ACC112 (cell line): ENCODE results near the gene NXT1.

ENCODE experiments used
- H2AFZ ChIP-seq: fragments of 200-600 bp; sonication (generic); one replicate; pipeline ENCODE4 v1.6.0; 2017; ENCODE audit warnings: antibody characterized with exemption, low read length; ENCODE audit not compliant: unreplicated experiment
- H3K27ac ChIP-seq: fragments of 200-600 bp; sonication (generic); 2 replicates; pipeline ENCODE4 v1.5.1; 2014; ENCODE audit warnings: low read depth, mild to moderate bottlenecking, antibody characterized with exemption, low read length, moderate library complexity
- H3K27me3 ChIP-seq: fragments of 200-600 bp; sonication (generic); 2 replicates; pipeline ENCODE4 v1.6.1; 2014; ENCODE audit warnings: mild to moderate bottlenecking, antibody characterized with exemption, low read length, moderate library complexity, mixed read lengths; ENCODE audit not compliant: insufficient read depth
- H3K36me3 ChIP-seq: fragments of 200-600 bp; sonication (generic); 2 replicates; pipeline ENCODE4 v1.6.1; 2016; ENCODE audit warnings: mild to moderate bottlenecking, antibody characterized with exemption, low read length, moderate library complexity, mixed read lengths; ENCODE audit not compliant: insufficient read depth
- H3K4me1 ChIP-seq: fragments of 200-600 bp; sonication (generic); one replicate; pipeline ENCODE4 v1.6.1; 2016; ENCODE audit warnings: low read length, mixed read lengths; ENCODE audit not compliant: insufficient read depth, unreplicated experiment, control insufficient read depth
- H3K4me3 ChIP-seq: fragments of 200-600 bp; sonication (generic); 2 replicates; pipeline ENCODE4 v1.5.1; 2014; ENCODE audit warnings: mild to moderate bottlenecking, low read depth, low read length
- H3K79me2 ChIP-seq: fragments of 200-600 bp; sonication (generic); one replicate; pipeline ENCODE4 v1.6.0; 2016; ENCODE audit warnings: low read length; ENCODE audit not compliant: control insufficient read depth, unreplicated experiment, insufficient read depth

NXT1 gene

DNA sequence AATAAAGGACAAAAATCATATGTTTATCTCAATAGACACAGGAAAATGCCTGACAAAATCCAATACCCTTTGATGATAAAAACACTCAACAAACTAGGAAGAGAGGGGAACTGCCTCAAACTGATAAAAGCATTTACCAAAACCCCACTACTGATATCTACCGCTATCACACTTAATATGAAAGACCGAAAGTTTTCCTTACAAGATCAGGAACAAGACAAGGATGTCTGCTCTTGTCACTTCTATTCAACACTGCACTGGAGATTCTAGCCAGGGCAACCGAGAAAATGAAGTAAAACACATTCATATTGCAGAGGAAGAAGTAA, 36.5 kb downstream of the NXT1 start:
- H3K27me3 ChIP-seq: no peaks in the 10 kb centered on the region
- H3K4me3 ChIP-seq: no peak overlapping the region
- peaks cover 20% of the 10 kb centered on the region for H3K79me2 ChIP-seq
- peaks cover 54% of the 10 kb centered on the region for H3K36me3 ChIP-seq
- H3K4me1 ChIP-seq: no peaks in the 10 kb centered on the region
- H2AFZ ChIP-seq: no peak overlapping the region
- no peak overlapping the region for H3K27ac ChIP-seq

DNA sequence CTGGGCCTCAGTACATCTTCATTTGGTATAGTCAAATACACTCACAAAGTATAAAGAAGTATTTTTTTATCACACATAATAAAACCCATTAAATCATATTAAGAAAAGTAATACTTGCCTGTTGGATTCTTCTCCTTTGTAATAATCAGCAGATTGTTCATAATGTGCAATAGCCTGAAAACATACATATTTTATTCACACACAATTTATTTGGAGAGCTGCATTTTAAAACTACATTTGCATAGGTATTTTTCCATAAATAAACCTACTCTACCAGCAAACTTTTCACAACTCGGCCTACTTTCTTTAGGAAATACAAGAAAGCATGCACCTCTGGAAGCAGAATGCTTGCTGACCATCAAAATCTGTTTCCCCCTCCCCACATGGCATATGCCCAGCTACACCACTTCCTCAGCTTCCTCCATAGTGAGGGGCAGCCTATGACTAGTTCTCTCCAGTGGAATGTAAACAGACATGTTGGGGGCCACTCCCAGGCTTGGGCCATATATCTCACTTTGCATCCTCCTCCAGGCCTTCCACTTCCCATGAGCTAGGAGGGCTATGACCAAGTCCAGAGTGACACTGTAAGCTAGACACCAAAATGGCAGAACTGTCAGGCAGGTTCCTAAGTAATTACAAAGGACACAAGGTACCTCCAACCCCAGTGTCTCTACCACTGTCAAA, 39.6 kb downstream of the NXT1 start:
- Histone ChIP-seq H3K4me1 (no peaks in the 10 kb centered on the region), H3K79me2 (peaks cover 12% of the 10 kb centered on the region), H2AFZ (no peak overlapping the region), H3K27me3 (no peaks in the 10 kb centered on the region), H3K4me3 (no peak overlapping the region), H3K36me3 (peaks cover 52% of the 10 kb centered on the region), H3K27ac (no peak overlapping the region)

DNA sequence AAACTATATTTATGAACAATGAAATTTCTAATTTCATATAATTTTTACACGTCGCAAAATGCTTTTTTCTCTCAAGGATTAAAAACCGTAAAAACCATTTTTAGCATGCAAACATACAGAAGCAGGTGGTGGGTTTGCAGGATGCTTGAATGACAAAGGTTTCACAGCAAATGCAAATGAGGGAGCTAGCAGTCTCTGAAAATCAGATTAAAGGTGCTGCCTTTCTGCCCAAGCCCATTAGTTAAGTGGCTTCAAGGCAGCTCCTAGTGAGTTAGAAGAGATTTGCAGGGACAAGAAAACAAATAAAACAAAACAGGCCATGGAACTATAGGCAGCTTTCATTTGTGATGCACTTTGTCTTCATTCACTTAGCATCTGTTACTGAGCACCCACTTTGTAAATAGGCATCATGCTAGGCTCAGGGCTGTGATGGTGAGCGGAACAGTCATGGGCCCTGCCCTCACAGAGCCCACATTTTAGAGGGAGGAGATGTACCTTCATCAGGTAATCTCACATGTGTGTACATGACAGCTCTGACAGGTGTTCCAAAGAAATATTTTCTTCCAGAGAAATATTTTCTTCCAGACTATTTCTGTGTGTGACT, 41.2 kb downstream of the NXT1 start:
- H3K4me1 ChIP-seq: peaks cover under 1% of the 10 kb centered on the region
- H3K27ac ChIP-seq: no peak overlapping the region
- no peak overlapping the region for H3K4me3 ChIP-seq
- peaks cover 3% of the 10 kb centered on the region for H3K79me2 ChIP-seq
- H2AFZ ChIP-seq: no peak overlapping the region
- no peaks in the 10 kb centered on the region for H3K27me3 ChIP-seq
- peaks cover 49% of the 10 kb centered on the region for H3K36me3 ChIP-seq

DNA sequence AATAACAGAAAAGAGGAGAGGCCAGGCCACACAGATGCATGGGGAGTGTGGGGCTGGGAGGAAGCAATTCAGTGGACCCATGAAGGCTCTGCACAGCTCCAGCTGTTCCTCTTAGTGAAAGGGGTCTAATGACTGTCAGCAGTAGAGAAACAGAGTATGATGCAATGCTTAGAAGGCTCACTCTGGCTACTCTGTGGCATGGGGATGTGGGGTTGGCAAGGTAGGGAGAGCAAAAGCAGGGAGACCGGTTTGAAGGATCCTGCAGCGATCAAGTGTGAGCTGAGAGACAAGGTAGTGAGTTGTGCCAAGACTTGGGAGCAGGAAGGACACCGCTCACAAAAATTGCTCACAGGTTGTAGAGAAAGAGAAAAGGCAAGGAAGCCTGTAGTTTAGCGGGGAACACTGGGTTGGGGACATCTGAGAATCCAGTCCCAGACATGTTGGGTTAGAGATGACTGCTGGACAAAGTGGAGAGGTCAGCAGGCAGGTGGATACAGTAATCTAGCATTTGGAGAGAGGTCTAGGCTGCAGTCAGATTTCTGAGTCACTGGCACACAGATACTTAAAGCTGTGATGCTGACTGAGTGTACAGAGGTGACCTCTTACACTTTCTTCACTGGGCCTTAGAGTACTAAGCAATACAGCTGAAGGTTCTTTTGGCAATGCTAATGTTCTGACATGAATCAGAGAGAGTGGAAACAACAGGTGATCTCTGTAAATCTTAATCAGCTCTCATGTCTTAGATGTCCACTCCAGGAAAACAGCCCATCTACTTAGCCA, 43.6 kb downstream of the NXT1 start:
- H3K27me3 ChIP-seq: no peaks in the 10 kb centered on the region
- no peak overlapping the region for H3K27ac ChIP-seq
- no peak overlapping the region for H3K4me3 ChIP-seq
- H2AFZ ChIP-seq: no peak overlapping the region
- H3K79me2 ChIP-seq: peaks cover 12% of the 10 kb centered on the region
- peaks cover 27% of the 10 kb centered on the region for H3K36me3 ChIP-seq
- peaks cover 16% of the 10 kb centered on the region for H3K4me1 ChIP-seq

GRCh38 chr20:23396950-23397627, 46.5 kb downstream of the NXT1 start:
- H3K27ac ChIP-seq: peak overlapping the region; percentile 59; the same call in 1 of the 2 replicates
- H3K4me3 ChIP-seq: no peak overlapping the region
- H3K27me3 ChIP-seq: no peaks in the 10 kb centered on the region
- H3K4me1 ChIP-seq: peaks cover 16% of the 10 kb centered on the region
- peaks cover 15% of the 10 kb centered on the region for H3K36me3 ChIP-seq
- H2AFZ ChIP-seq: no peak overlapping the region
- H3K79me2 ChIP-seq: peaks cover 19% of the 10 kb centered on the region

GRCh38 chr20:23397961-23398360, 47.4 kb downstream of the NXT1 start:
- Histone ChIP-seq H3K27me3 (no peaks in the 10 kb centered on the region), H2AFZ (no peak overlapping the region), H3K27ac (peak overlapping the region; percentile 59), H3K4me3 (no peak overlapping the region), H3K36me3 (peaks cover 15% of the 10 kb centered on the region), H3K4me1 (peaks cover 16% of the 10 kb centered on the region), H3K79me2 (peaks cover 27% of the 10 kb centered on the region)

- Histone ChIP-seq H2AFZ (no peak overlapping the region), H3K4me3 (no peak overlapping the region), H3K4me1 (peaks cover 23% of the 10 kb centered on the region), H3K79me2 (peaks cover 41% of the 10 kb centered on the region), H3K27me3 (no peaks in the 10 kb centered on the region), H3K36me3 (peaks cover 7% of the 10 kb centered on the region), H3K27ac (peak overlapping the region; percentile 18; the same call in 1 of the 2 replicates)
Measured at GRCh38 chr20:23399568-23400241, 49.1 kb downstream of the NXT1 start.

DNA sequence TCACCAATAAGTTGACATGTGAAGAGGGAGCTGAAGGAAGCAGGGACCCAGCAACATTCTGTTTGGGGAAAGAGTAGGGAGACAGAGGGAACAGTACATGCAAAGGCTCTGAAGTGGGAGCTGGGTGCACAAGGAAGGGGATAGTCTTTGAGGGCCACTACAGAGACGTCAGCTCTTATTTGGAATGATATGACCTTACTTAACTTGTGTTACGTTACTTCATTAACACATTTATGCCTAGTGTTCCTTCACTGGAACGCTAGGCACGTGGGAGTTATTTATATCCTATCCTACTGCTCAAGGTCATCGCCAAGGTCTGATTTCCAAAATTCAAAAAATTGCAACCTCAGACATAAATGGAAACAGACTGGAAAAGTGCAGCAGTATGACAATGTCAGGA, 50.5 kb downstream of the NXT1 start:
- Histone ChIP-seq H2AFZ (no peak overlapping the region), H3K36me3 (no peaks in the 10 kb centered on the region; the same call in 1 of the 2 replicates), H3K27me3 (no peaks in the 10 kb centered on the region), H3K4me3 (no peak overlapping the region), H3K4me1 (peaks cover 23% of the 10 kb centered on the region), H3K79me2 (peaks cover 54% of the 10 kb centered on the region), H3K27ac (no peak overlapping the region)

DNA sequence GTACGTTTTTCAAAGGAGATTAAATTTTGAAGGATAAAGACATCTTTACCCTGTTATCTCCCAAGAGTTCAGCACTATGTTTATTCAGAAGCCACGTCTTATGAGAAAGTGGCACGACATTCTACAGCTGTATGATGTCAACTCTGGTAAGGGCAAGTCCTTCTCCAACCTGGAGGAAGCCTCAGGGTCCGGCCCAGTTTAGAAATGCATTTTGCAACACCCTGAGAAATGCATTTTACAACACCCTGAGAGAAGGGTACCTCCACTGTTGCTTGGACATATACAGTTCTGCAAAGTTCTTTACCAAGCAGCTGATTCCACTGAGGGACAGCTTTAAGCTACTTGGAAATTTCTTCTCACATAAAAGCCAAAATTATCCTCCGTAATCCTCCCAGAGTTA, 53.2 kb downstream of the NXT1 start:
- Histone ChIP-seq H3K4me3 (no peak overlapping the region), H2AFZ (no peak overlapping the region), H3K4me1 (peaks cover 8% of the 10 kb centered on the region), H3K36me3 (no peaks in the 10 kb centered on the region; the same call in 1 of the 2 replicates), H3K27me3 (no peaks in the 10 kb centered on the region), H3K79me2 (peaks cover 71% of the 10 kb centered on the region), H3K27ac (no peak overlapping the region)

DNA sequence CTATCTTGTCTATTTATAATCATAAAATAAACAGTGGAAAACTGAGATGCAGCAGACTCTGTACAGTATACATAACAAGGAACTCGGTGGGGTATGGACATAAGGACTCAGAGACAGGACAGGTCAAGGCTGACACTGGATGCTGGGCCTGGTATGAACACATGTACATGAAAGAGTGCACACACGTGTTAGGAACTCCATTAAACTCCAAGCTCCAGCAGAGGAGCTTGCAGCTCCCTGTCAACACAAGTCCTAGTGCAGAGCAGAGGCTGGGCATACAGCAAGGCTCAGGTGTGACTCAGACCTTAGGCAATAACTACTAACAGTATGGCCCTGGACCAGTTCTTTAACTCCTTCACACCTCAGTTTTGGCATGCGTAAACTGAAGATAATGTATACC, 53.6 kb downstream of the NXT1 start:
- H3K4me3 ChIP-seq: no peak overlapping the region
- peaks cover 8% of the 10 kb centered on the region for H3K4me1 ChIP-seq
- H3K27ac ChIP-seq: no peak overlapping the region
- H3K79me2 ChIP-seq: peaks cover 74% of the 10 kb centered on the region
- H3K27me3 ChIP-seq: no peaks in the 10 kb centered on the region
- H2AFZ ChIP-seq: no peak overlapping the region
- no peaks in the 10 kb centered on the region; the same call in 1 of the 2 replicates for H3K36me3 ChIP-seq
